Neural cell (in vitro differentiated cells): Measurements from ENCODE around the gene ELAPOR2. TPM values are rescaled to one million over a fixed set of nuclear protein-coding genes. Genes with fewer than 3 reads are reported as not detected.

Experiments used
- H2AFZ ChIP-seq: fragments of 200-600, 300-800 bp; sonication (generic), shearing (Covaris generic); 2 replicates; pipeline ENCODE4 v1.6.0; 2014; ENCODE audit warnings: low read depth, mild to moderate bottlenecking, antibody characterized with exemption, low read length, moderate library complexity
- H3F3A ChIP-seq: fragments of 200-600 bp; shearing (Covaris generic); 2 replicates; pipeline ENCODE4 v1.6.1; 2016; ENCODE audit warnings: mild to moderate bottlenecking, moderate library complexity, mixed read lengths, antibody characterized with exemption, low read length; ENCODE audit not compliant: insufficient read depth, poor library complexity, severe bottlenecking
- H3K27ac ChIP-seq: fragments of 200-600, 300-800 bp; sonication (generic), shearing (Covaris generic); 2 replicates; pipeline ENCODE4 v1.5.1; 2014; ENCODE audit warnings: mild to moderate bottlenecking, low read length, moderate library complexity
- H3K27me3 ChIP-seq: fragments of 300-800, 200-600 bp; sonication (generic), shearing (Covaris generic); 2 replicates; pipeline ENCODE4 v1.6.0; 2014; ENCODE audit warnings: mild to moderate bottlenecking, low read depth, low read length, moderate library complexity; ENCODE audit not compliant: insufficient read depth
- H3K36me3 ChIP-seq: fragments of 300-800, 200-600 bp; sonication (generic), shearing (Covaris generic); 2 replicates; pipeline ENCODE4 v1.5.1; 2014; ENCODE audit warnings: mild to moderate bottlenecking, antibody characterized with exemption, low read length, moderate library complexity; ENCODE audit not compliant: insufficient read depth
- H3K4me2 ChIP-seq: fragments of 300-800, 200-600 bp; sonication (generic), shearing (Covaris generic); 2 replicates; pipeline ENCODE4 v1.6.0; 2014; ENCODE audit warnings: mild to moderate bottlenecking, low read length
- H3K4me3 ChIP-seq: fragments of 300-800, 200-600 bp; sonication (generic), shearing (Covaris generic); 2 replicates; pipeline ENCODE4 v1.5.1; 2014; ENCODE audit warnings: mild to moderate bottlenecking, low read length, moderate library complexity
- H3K79me2 ChIP-seq: fragments of 200-600 bp; shearing (Covaris generic); replicated peaks from 2 replicates; pipeline ENCODE4 v1.6.0; 2014; ENCODE audit warnings: mild to moderate bottlenecking, low read length, moderate library complexity; ENCODE audit not compliant: insufficient read depth
- H3K9ac ChIP-seq: fragments of 300-800, 200-600 bp; sonication (generic), shearing (Covaris generic); 2 replicates; pipeline ENCODE4 v1.6.1; 2016; ENCODE audit warnings: mild to moderate bottlenecking, low read length, mixed read lengths
- H3K9me2 ChIP-seq: fragments of 200-600 bp; shearing (Covaris generic); 2 replicates; pipeline ENCODE4 v1.6.1; 2016; ENCODE audit warnings: mild to moderate bottlenecking, low read length, mixed read lengths; ENCODE audit not compliant: insufficient read depth
- H3K9me3 ChIP-seq: fragments of 200-600, 300-800 bp; sonication (generic), shearing (Covaris generic); 2 replicates; pipeline ENCODE4 v1.6.1; 2016; ENCODE audit warnings: mild to moderate bottlenecking, mixed run types, low read length, moderate library complexity, mixed read lengths
- H4K20me1 ChIP-seq: fragments of 200-600 bp; shearing (Covaris generic); 2 replicates; pipeline ENCODE4 v1.6.1; 2016; ENCODE audit warnings: mild to moderate bottlenecking, mixed run types; ENCODE audit not compliant: insufficient read depth
- CTCF ChIP-seq: fragments of 450-650 bp; IDR thresholded peaks from 2 replicates; pipeline ENCODE4 v1.5.1; 2014; ENCODE audit warnings: antibody characterized with exemption, mild to moderate bottlenecking, moderate library complexity; ENCODE audit not compliant: poor library complexity, severe bottlenecking
- EP300 ChIP-seq: fragments of 450-650 bp; conservative IDR thresholded peaks from 2 replicates; pipeline ENCODE4 v1.6.1; 2014; ENCODE audit warnings: antibody characterized with exemption, mild to moderate bottlenecking, moderate library complexity; ENCODE audit not compliant: poor library complexity, severe bottlenecking
- EZH2 ChIP-seq: fragments of 200-600, 300-800 bp; shearing (Covaris generic), sonication (generic); IDR thresholded peaks from 2 replicates; pipeline ENCODE4 v1.6.1; 2014; ENCODE audit warnings: antibody characterized with exemption, low read length, borderline replicate concordance, mild to moderate bottlenecking; ENCODE audit not compliant: insufficient read depth, poor library complexity, severe bottlenecking
- MXI1 ChIP-seq: fragments of 450-650 bp; conservative IDR thresholded peaks from 2 replicates; pipeline ENCODE4 v1.6.1; 2014; ENCODE audit warnings: antibody characterized with exemption, mild to moderate bottlenecking; ENCODE audit not compliant: poor library complexity, severe bottlenecking
- POLR2AphosphoS5 ChIP-seq: IDR thresholded peaks from 2 replicates; pipeline ENCODE4 v1.6.1; 2012
- RAD21 ChIP-seq: fragments of 450-650 bp; conservative IDR thresholded peaks from 2 replicates; pipeline ENCODE4 v1.6.1; 2014; ENCODE audit warnings: antibody characterized with exemption, mild to moderate bottlenecking, moderate library complexity
- REST ChIP-seq: IDR thresholded peaks from 2 replicates; pipeline ENCODE4 v1.6.1; 2012; ENCODE audit warnings: borderline replicate concordance
- SMC3 ChIP-seq: fragments of 450-650 bp; conservative IDR thresholded peaks from 2 replicates; pipeline ENCODE4 v1.6.1; 2014; ENCODE audit warnings: antibody characterized with exemption, mild to moderate bottlenecking, moderate library complexity; ENCODE audit not compliant: poor library complexity
- TAF1 ChIP-seq: IDR thresholded peaks from 2 replicates; pipeline ENCODE4 v1.6.1; 2012; ENCODE audit warnings: low read depth
- polyA plus RNA-seq: library from polyadenylated mRNA; depleted of rRNA; stranded (reverse); fragments of >200 nt; gene quantifications from 2 replicates; pipeline ENCODE4 v1.2.3, GENCODE V29; 2014

The ELAPOR2 gene
- polyA plus RNA-seq, 1 donor from 2014 or later, result 21.9 TPM

- H2AFZ ChIP-seq, result no peak overlapping the region
- no peaks in the 10 kb centered on the region for H3F3A ChIP-seq
- no peaks in the 10 kb centered on the region for H4K20me1 ChIP-seq
- H3K4me2 ChIP-seq, result no peak overlapping the region
- H3K9me3 ChIP-seq, result no peaks in the 10 kb centered on the region
- H3K9me2 ChIP-seq, result no peaks in the 10 kb centered on the region
- H3K27ac ChIP-seq, result no peak overlapping the region
- H3K79me2 ChIP-seq, result no peaks in the 10 kb centered on the region
- no peak overlapping the region for H3K4me3 ChIP-seq
- H3K9ac ChIP-seq, result no peak overlapping the region
- TF ChIP-seq RAD21, result no peak
- TF ChIP-seq EZH2, result no peak
- TF ChIP-seq MXI1, result no peak
- no peak for TF ChIP-seq POLR2AphosphoS5
- no peak for TF ChIP-seq TAF1
- no peak for TF ChIP-seq EP300
- TF ChIP-seq REST, result no peak
- no peak for TF ChIP-seq SMC3
- TF ChIP-seq CTCF, result no peak
- H3K27me3 ChIP-seq, result no peaks in the 10 kb centered on the region
- no peaks in the 10 kb centered on the region for H3K36me3 ChIP-seq
These were observed 24.5 kb upstream of the ELAPOR2 start for GRCh38 chr7:87083865-87084519.

- Histone ChIP-seq H3K27ac (no peak overlapping the region), H3K36me3 (no peaks in the 10 kb centered on the region), H3F3A (no peaks in the 10 kb centered on the region), H3K4me3 (no peak overlapping the region), H3K27me3 (no peaks in the 10 kb centered on the region), H4K20me1 (no peaks in the 10 kb centered on the region), H3K79me2 (no peaks in the 10 kb centered on the region), H2AFZ (no peak overlapping the region), H3K9ac (no peak overlapping the region), H3K4me2 (no peak overlapping the region), H3K9me2 (no peaks in the 10 kb centered on the region), H3K9me3 (no peaks in the 10 kb centered on the region)
- TF ChIP-seq MXI1 (no peak), CTCF (no peak), EZH2 (no peak), RAD21 (no peak), SMC3 (no peak), POLR2AphosphoS5 (no peak), REST (no peak), EP300 (no peak), TAF1 (no peak)
These were observed 23.2 kb upstream of the ELAPOR2 start for GRCh38 chr7:87082675-87083074.
